Lower leg skin (tissue), 3 donors: Measurements from ENCODE around the gene ACTN4.

Source experiments
- CTCF ChIP-seq, 3 donors: fragments of 450-650 bp; IDR thresholded peaks; one replicate each; pipeline ENCODE4 v1.5.1; 2016; ENCODE audit warnings: antibody characterized with exemption in 3 of 3, mild to moderate bottlenecking in 3 of 3, moderate library complexity in 2 of 3
- POLR2A ChIP-seq, 2 donors: fragments of 450-650 bp; IDR thresholded peaks; one replicate each; pipeline ENCODE4 v1.6.1; 2016 to 2017; ENCODE audit warnings: antibody characterized with exemption in 2 of 2, mild to moderate bottlenecking in 1 of 2, moderate library complexity in 1 of 2

- TF ChIP-seq CTCF (IDR thresholded peaks at IDR 0.05) (no peak), POLR2A (IDR thresholded peaks at IDR 0.05) (no peak)
Observed at GRCh38 chr19:38697641-38698071, 50.2 kb downstream of the ACTN4 start.
